Ascending aorta (tissue), 2 donors: Measurements from ENCODE around the gene MTNR1B. TPM values are rescaled to one million over a fixed set of nuclear protein-coding genes. Genes with fewer than 3 reads are reported as not detected.

Experiments used
- DNase-seq, 2 donors: peaks; one replicate each; pipeline ENCODE4 v3.0.0-alpha.2; 2019; ENCODE audit warnings: low spot score in 2 of 2
- H3K27ac ChIP-seq, 2 donors: fragments of 200-600 bp; sonication (generic); one replicate each; pipeline ENCODE4 v1.5.1; 2016 to 2017; ENCODE audit warnings: mild to moderate bottlenecking in 1 of 2
- H3K27me3 ChIP-seq: fragments of 200-600 bp; sonication (generic); one replicate; pipeline ENCODE4 v1.5.1; 2017
- H3K36me3 ChIP-seq, 2 donors: fragments of 200-600 bp; sonication (generic); one replicate each; pipeline ENCODE4 v1.5.1; 2016
- H3K4me1 ChIP-seq, 2 donors: fragments of 200-600 bp; sonication (generic); one replicate each; pipeline ENCODE4 v1.5.1; 2016 to 2017; ENCODE audit warnings: mild to moderate bottlenecking in 1 of 2
- H3K4me3 ChIP-seq, 2 donors: fragments of 200-600 bp; sonication (generic); one replicate each; pipeline ENCODE4 v1.5.1; 2016 to 2017; ENCODE audit warnings: mild to moderate bottlenecking in 1 of 2
- H3K9me3 ChIP-seq, 2 donors: fragments of 200-600 bp; sonication (generic); one replicate each; pipeline ENCODE4 v1.5.1; 2016
- CTCF ChIP-seq, 3 experiments: fragments of 200-600 bp in 2 of 3; fragments of 450-650 bp in 1 of 3; sonication (generic) in 2 of 3; IDR thresholded peaks; one replicate each; pipeline ENCODE4 v1.5.1; 2016 to 2019; ENCODE audit warnings: antibody characterized with exemption in 3 of 3, mild to moderate bottlenecking in 1 of 3, moderate library complexity in 1 of 3
- intact Hi-C: fragments of 100-400 bp; cut with DNase I; formaldehyde crosslinking; loops from one replicate; pipeline ENCODE4 v1.15.1; 2023
- total RNA-seq: library from RNA; depleted of rRNA; stranded (reverse); fragments of >200 nt; gene quantifications from one replicate; pipeline ENCODE4 v1.1.0, GENCODE V29; 2016

The MTNR1B gene
- not detected for total RNA-seq

- H3K27me3 ChIP-seq, result no peaks in the 10 kb centered on the region
- TF ChIP-seq CTCF (IDR thresholded peaks at IDR 0.05), result no peak
- no peaks in the 10 kb centered on the region for H3K36me3 ChIP-seq
- intact Hi-C loops, result no loop called here
- no peak within 1 kb of the TSS for H3K27ac ChIP-seq
- no peaks in the 10 kb centered on the region for H3K4me1 ChIP-seq
- H3K9me3 ChIP-seq, result no peaks in the 10 kb centered on the region
- H3K4me3 ChIP-seq, result no peak within 1 kb of the TSS
- DNase-seq, result no peak
These were observed at the start of gene MTNR1B for GRCh38 chr11:92969634-92970347. TSS of gene MTNR1B (plus strand) at chr11:92969651. CDS start at chr11:92969726, 75 bp downstream.

- H3K27me3 ChIP-seq, result no peaks in the 10 kb centered on the region
- no peak overlapping the region for H3K4me3 ChIP-seq
- TF ChIP-seq CTCF (IDR thresholded peaks at IDR 0.05), result no peak
- no peak overlapping the region for H3K27ac ChIP-seq
- DNase-seq, result no peak
- no peaks in the 10 kb centered on the region for H3K4me1 ChIP-seq
- no peaks in the 10 kb centered on the region for H3K36me3 ChIP-seq
- intact Hi-C loops, result no loop called here
- no peaks in the 10 kb centered on the region for H3K9me3 ChIP-seq
These were observed 49.1 kb upstream of the MTNR1B start for GRCh38 chr11:92920331-92920730.

GRCh38 chr11:92922731-92923130 lies 46.7 kb upstream of the MTNR1B start:
- Histone ChIP-seq H3K36me3 (no peaks in the 10 kb centered on the region), H3K9me3 (no peaks in the 10 kb centered on the region), H3K27ac (no peak overlapping the region), H3K4me1 (no peaks in the 10 kb centered on the region), H3K4me3 (no peak overlapping the region), H3K27me3 (no peaks in the 10 kb centered on the region)
- no peak for DNase-seq
- intact Hi-C loops, result no loop called here
- no peak for TF ChIP-seq CTCF (IDR thresholded peaks at IDR 0.05)

GRCh38 chr11:92929246-92929645 lies 40.2 kb upstream of the MTNR1B start:
- no peaks in the 10 kb centered on the region for H3K9me3 ChIP-seq
- H3K4me1 ChIP-seq, result no peaks in the 10 kb centered on the region
- intact Hi-C loops, result no loop called here
- H3K27ac ChIP-seq, result no peak overlapping the region
- DNase-seq, result no peak
- H3K4me3 ChIP-seq, result no peak overlapping the region
- no peak for TF ChIP-seq CTCF (IDR thresholded peaks at IDR 0.05)
- no peaks in the 10 kb centered on the region for H3K27me3 ChIP-seq
- no peaks in the 10 kb centered on the region for H3K36me3 ChIP-seq

- TF ChIP-seq CTCF (IDR thresholded peaks at IDR 0.05), result no peak
- intact Hi-C loops, result no loop called here
These were observed 39.8 kb upstream of the MTNR1B start for GRCh38 chr11:92929653-92930052.

More at GRCh38 chr11:92929653-92930052, 39.8 kb upstream of the MTNR1B start:
- Histone ChIP-seq H3K27me3 (no peaks in the 10 kb centered on the region), H3K9me3 (no peaks in the 10 kb centered on the region), H3K36me3 (no peaks in the 10 kb centered on the region), H3K4me1 (no peaks in the 10 kb centered on the region), H3K27ac (no peak overlapping the region), H3K4me3 (no peak overlapping the region)
- no peak for DNase-seq
